H54 (cell line): ENCODE measurements around the gene MORN4.
"Not testable (repeated sequence)": the region's sequence is repeated elsewhere in the genome, so short reads cannot be mapped to it uniquely, and the experiment has no call there.

Experiments
- DNase-seq: peaks from one replicate; pipeline ENCODE4 v3.0.0; 2011; ENCODE audit warnings: low spot score, mixed read lengths; ENCODE audit not compliant: insufficient read length
- FAIRE-seq: peaks from 3 replicates; lab custom pipeline; 2011; peaks lifted over from hg19 to GRCh38; lab: Jason Lieb, UNC
- POLR2A ChIP-seq: IDR thresholded peaks from 2 replicates; pipeline ENCODE4 v1.6.1; 2011; ENCODE audit warnings: low read depth, mild to moderate bottlenecking, low read length

The MORN4 gene

GRCh38 chr10:97580421-97581367 is 52.6 kb downstream of the MORN4 start:
- TF ChIP-seq POLR2A, result no peak

GRCh38 chr10:97578171-97578844 is 55.0 kb downstream of the MORN4 start:
- DNase-seq (no peak), FAIRE-seq (no peak)
- no peak for TF ChIP-seq POLR2A

More at GRCh38 chr10:97580421-97581367, 52.6 kb downstream of the MORN4 start:
- FAIRE-seq, result no peak
- no peak for DNase-seq

GRCh38 chr10:97577701-97578100 is 55.6 kb downstream of the MORN4 start:
- DNase-seq (no peak), FAIRE-seq (no peak)
- TF ChIP-seq POLR2A, result no peak

- DNase-seq, result not testable (repeated sequence)
Observed at GRCh38 chr10:97576487-97576886, 56.8 kb downstream of the MORN4 start.

GRCh38 chr10:97575127-97575668 is 58.1 kb downstream of the MORN4 start:
- peak; percentile 82 for DNase-seq
- no peak for TF ChIP-seq POLR2A
- no peak for FAIRE-seq

More at GRCh38 chr10:97576487-97576886, 56.8 kb downstream of the MORN4 start:
- not testable (repeated sequence) for FAIRE-seq

GRCh38 chr10:97574374-97575126 is 58.8 kb downstream of the MORN4 start:
- TF ChIP-seq POLR2A, result no peak
- DNase-seq, result peak; percentile 99
- FAIRE-seq, result peak; percentile 96

GRCh38 chr10:97573672-97574071 is 59.6 kb downstream of the MORN4 start:
- TF ChIP-seq POLR2A, result no peak
- FAIRE-seq (no peak), DNase-seq (no peak)

- TF ChIP-seq POLR2A, result no peak
- no peak for FAIRE-seq
- DNase-seq, result no peak
Observed at GRCh38 chr10:97573021-97573420, 60.3 kb downstream of the MORN4 start.

- TF ChIP-seq POLR2A, result no peak
- DNase-seq, result peak; percentile 69
- no peak for FAIRE-seq
Observed at GRCh38 chr10:97572214-97572989, 60.9 kb downstream of the MORN4 start, which contains the start of gene ANKRD2. Gene ANKRD2, plus strand, starts transcription at chr10:97572779. Its CDS starts 10 bp downstream, at chr10:97572789.

- FAIRE-seq (no peak), DNase-seq (no peak)
- no peak for TF ChIP-seq POLR2A
Observed at GRCh38 chr10:97571622-97572021, 61.7 kb downstream of the MORN4 start.

GRCh38 chr10:97570789-97571471 is 62.4 kb downstream of the MORN4 start:
- DNase-seq, result no peak
- TF ChIP-seq POLR2A, result no peak

GRCh38 chr10:97570146-97570788 is 63.0 kb downstream of the MORN4 start:
- TF ChIP-seq POLR2A, result no peak
- DNase-seq (no peak), FAIRE-seq (no peak)

More at GRCh38 chr10:97570789-97571471, 62.4 kb downstream of the MORN4 start:
- no peak for FAIRE-seq
